Measurements from ENCODE around the gene GPR132. TPM values are rescaled to one million over a fixed set of nuclear protein-coding genes. Genes with fewer than 3 reads are reported as not detected.

Gene GPR132
- total and polyA plus RNA-seq, 5 donors from 2014 or later, result 8.8 to 94.5 (median 17.1) TPM

GRCh38 chr14:105072892-105073719 is 7.9 kb upstream of the GPR132 start:
- peak overlapping the region in 1 of 3 donors; percentile 73 for H3K27ac Mint-ChIP-seq

GRCh38 chr14:105072381-105072861 is 7.2 kb upstream of the GPR132 start:
- no peak overlapping the region for H3K4me3 ChIP-seq (ENCODE audit: low read depth, low read length)
- Mint-ChIP-seq H3K27me3 (peaks cover 5% of the 10 kb centered on the region), H3K4me1 (peaks cover 0 to 71% (median 24%) of the 10 kb centered on the region in 4 donors), H3K36me3 (no peaks in the 10 kb centered on the region), H3K9me3 (no peaks in the 10 kb centered on the region), H3K27ac (peak overlapping the region in 2 of 3 donors; percentile 38 to 85), H3K4me3 (peak overlapping the region in 2 of 4 donors; percentile 43 to 46)
- H3K27me3 ChIP-seq (ENCODE audit: control insufficient read depth, insufficient read depth, low read length), result no peaks in the 10 kb centered on the region
- DNase-seq (no peak), ATAC-seq (ENCODE audit: low read depth in 2 of 2) (no peak)
- no peak overlapping the region for H3K27ac ChIP-seq (ENCODE audit: insufficient read depth, low read length, poor library complexity, severe bottlenecking)
- H3K9me3 ChIP-seq (ENCODE audit: control insufficient read depth in 2 of 2, low read length in 2 of 2), result no peaks in the 10 kb centered on the region
- H3K4me1 ChIP-seq (ENCODE audit: control insufficient read depth, insufficient read depth, low read length, poor library complexity, severe bottlenecking), result peaks cover 50% of the 10 kb centered on the region
- no peaks in the 10 kb centered on the region for H3K36me3 ChIP-seq (ENCODE audit: control insufficient read depth, insufficient read depth, low read length)

More at GRCh38 chr14:105072892-105073719, 7.9 kb upstream of the GPR132 start:
- DNase-seq (no peak), ATAC-seq (ENCODE audit: low read depth in 2 of 2) (no peak)
- Mint-ChIP-seq H3K36me3 (no peaks in the 10 kb centered on the region), H3K4me1 (peaks cover 0 to 72% (median 25%) of the 10 kb centered on the region in 4 donors), H3K4me3 (peak overlapping the region in 1 of 4 donors; percentile 46), H3K9me3 (no peaks in the 10 kb centered on the region), H3K27me3 (peaks cover 5% of the 10 kb centered on the region)
- H3K9me3 ChIP-seq (ENCODE audit: control insufficient read depth in 2 of 2, low read length in 2 of 2), result no peaks in the 10 kb centered on the region
- H3K4me1 ChIP-seq (ENCODE audit: control insufficient read depth, insufficient read depth, low read length, poor library complexity, severe bottlenecking), result peaks cover 47% of the 10 kb centered on the region
- H3K36me3 ChIP-seq (ENCODE audit: control insufficient read depth, insufficient read depth, low read length), result no peaks in the 10 kb centered on the region
- no peak overlapping the region for H3K27ac ChIP-seq (ENCODE audit: insufficient read depth, low read length, poor library complexity, severe bottlenecking)
- H3K27me3 ChIP-seq (ENCODE audit: control insufficient read depth, insufficient read depth, low read length), result no peaks in the 10 kb centered on the region
- no peak overlapping the region for H3K4me3 ChIP-seq (ENCODE audit: low read depth, low read length)

- H3K9me3 Mint-ChIP-seq, result no peaks in the 10 kb centered on the region
- Histone ChIP-seq H3K4me1 (ENCODE audit: control insufficient read depth, insufficient read depth, low read length, poor library complexity, severe bottlenecking) (peaks cover 50% of the 10 kb centered on the region), H3K4me3 (ENCODE audit: low read depth, low read length) (no peak overlapping the region), H3K36me3 (ENCODE audit: control insufficient read depth, insufficient read depth, low read length) (no peaks in the 10 kb centered on the region), H3K27me3 (ENCODE audit: control insufficient read depth, insufficient read depth, low read length) (no peaks in the 10 kb centered on the region), H3K27ac (ENCODE audit: insufficient read depth, low read length, poor library complexity, severe bottlenecking) (no peak overlapping the region), H3K9me3 (ENCODE audit: control insufficient read depth in 2 of 2, low read length in 2 of 2) (no peaks in the 10 kb centered on the region)
- H3K27me3 Mint-ChIP-seq, result peaks cover 5% of the 10 kb centered on the region
- H3K4me3 Mint-ChIP-seq, result peak overlapping the region in 1 of 4 donors; percentile 43
- peaks cover 0 to 71% (median 22%) of the 10 kb centered on the region in 4 donors for H3K4me1 Mint-ChIP-seq
- ATAC-seq (ENCODE audit: low read depth in 2 of 2) (no peak), DNase-seq (no peak)
- H3K27ac Mint-ChIP-seq, result peak overlapping the region in 2 of 3 donors; percentile 54 to 85
- H3K36me3 Mint-ChIP-seq, result no peaks in the 10 kb centered on the region
These were observed 6.7 kb upstream of the GPR132 start for GRCh38 chr14:105071942-105072341.

- ATAC-seq (ENCODE audit: low read depth in 2 of 2) (no peak), DNase-seq (no peak)
- H3K36me3 Mint-ChIP-seq, result no peaks in the 10 kb centered on the region
- no peaks in the 10 kb centered on the region for H3K9me3 Mint-ChIP-seq
- H3K4me1 Mint-ChIP-seq, result peaks cover 0 to 71% (median 22%) of the 10 kb centered on the region in 4 donors
- no peak overlapping the region for H3K4me3 ChIP-seq (ENCODE audit: low read depth, low read length)
- H3K27ac Mint-ChIP-seq, result peak overlapping the region in 2 of 3 donors; percentile 75 to 85
- peak overlapping the region in 2 of 4 donors; percentile 51 to 54 for H3K4me3 Mint-ChIP-seq
- no peaks in the 10 kb centered on the region for H3K36me3 ChIP-seq (ENCODE audit: control insufficient read depth, insufficient read depth, low read length)
- H3K27me3 ChIP-seq (ENCODE audit: control insufficient read depth, insufficient read depth, low read length), result no peaks in the 10 kb centered on the region
- no peak overlapping the region for H3K27ac ChIP-seq (ENCODE audit: insufficient read depth, low read length, poor library complexity, severe bottlenecking)
- no peaks in the 10 kb centered on the region for H3K9me3 ChIP-seq (ENCODE audit: control insufficient read depth in 2 of 2, low read length in 2 of 2)
- H3K27me3 Mint-ChIP-seq, result peaks cover 5% of the 10 kb centered on the region
- peaks cover 50% of the 10 kb centered on the region for H3K4me1 ChIP-seq (ENCODE audit: control insufficient read depth, insufficient read depth, low read length, poor library complexity, severe bottlenecking)
These were observed 6.1 kb upstream of the GPR132 start for GRCh38 chr14:105071326-105071725.

- peak overlapping the region; percentile 67 to 99 (median 89) for H3K27ac Mint-ChIP-seq
- DNase-seq (no peak), ATAC-seq (ENCODE audit: low read depth in 2 of 2) (peak in 1 of 2 donors; percentile 22)
- H3K27me3 Mint-ChIP-seq, result peaks cover 5% of the 10 kb centered on the region
- H3K27me3 ChIP-seq (ENCODE audit: control insufficient read depth, insufficient read depth, low read length), result no peaks in the 10 kb centered on the region
- peaks cover 0 to 73% (median 22%) of the 10 kb centered on the region in 4 donors for H3K4me1 Mint-ChIP-seq
- peak overlapping the region; percentile 66 for H3K27ac ChIP-seq (ENCODE audit: insufficient read depth, low read length, poor library complexity, severe bottlenecking)
- peaks cover 50% of the 10 kb centered on the region for H3K4me1 ChIP-seq (ENCODE audit: control insufficient read depth, insufficient read depth, low read length, poor library complexity, severe bottlenecking)
- no peaks in the 10 kb centered on the region for H3K9me3 ChIP-seq (ENCODE audit: control insufficient read depth in 2 of 2, low read length in 2 of 2)
- H3K36me3 Mint-ChIP-seq, result no peaks in the 10 kb centered on the region
- peak overlapping the region in 1 of 4 donors; percentile 10 for H3K4me3 Mint-ChIP-seq
- no peaks in the 10 kb centered on the region for H3K9me3 Mint-ChIP-seq
- no peak overlapping the region for H3K4me3 ChIP-seq (ENCODE audit: low read depth, low read length)
- H3K36me3 ChIP-seq (ENCODE audit: control insufficient read depth, insufficient read depth, low read length), result no peaks in the 10 kb centered on the region
These were observed 5.5 kb upstream of the GPR132 start for GRCh38 chr14:105070760-105071137.

- Histone ChIP-seq H3K4me1 (ENCODE audit: control insufficient read depth, insufficient read depth, low read length, poor library complexity, severe bottlenecking) (peaks cover 50% of the 10 kb centered on the region), H3K4me3 (ENCODE audit: low read depth, low read length) (no peak overlapping the region), H3K27ac (ENCODE audit: insufficient read depth, low read length, poor library complexity, severe bottlenecking) (peak overlapping the region; percentile 66), H3K9me3 (ENCODE audit: control insufficient read depth in 2 of 2, low read length in 2 of 2) (no peaks in the 10 kb centered on the region), H3K27me3 (ENCODE audit: control insufficient read depth, insufficient read depth, low read length) (no peaks in the 10 kb centered on the region), H3K36me3 (ENCODE audit: control insufficient read depth, insufficient read depth, low read length) (no peaks in the 10 kb centered on the region)
- Mint-ChIP-seq H3K36me3 (no peaks in the 10 kb centered on the region), H3K4me3 (peak overlapping the region; percentile 10 to 100 (median 32)), H3K4me1 (peaks cover 0 to 73% (median 25%) of the 10 kb centered on the region in 4 donors), H3K9me3 (no peaks in the 10 kb centered on the region), H3K27ac (peak overlapping the region; percentile 89 to 99 (median 94)), H3K27me3 (peaks cover 5% of the 10 kb centered on the region)
- ATAC-seq (ENCODE audit: low read depth in 2 of 2), result no peak
- peak in 1 of 3 donors; percentile 39 for DNase-seq
These were observed 4.9 kb upstream of the GPR132 start for GRCh38 chr14:105069871-105070759.

GRCh38 chr14:105069522-105069870 is 4.3 kb upstream of the GPR132 start:
- H3K4me3 ChIP-seq (ENCODE audit: low read depth, low read length), result no peak overlapping the region
- Mint-ChIP-seq H3K9me3 (no peaks in the 10 kb centered on the region), H3K27ac (peak overlapping the region; percentile 89 to 99 (median 94)), H3K36me3 (no peaks in the 10 kb centered on the region), H3K4me3 (peak overlapping the region in 3 of 4 donors; percentile 22 to 100 (median 41)), H3K4me1 (peaks cover 0 to 79% (median 27%) of the 10 kb centered on the region in 4 donors), H3K27me3 (peaks cover 5% of the 10 kb centered on the region)
- H3K27me3 ChIP-seq (ENCODE audit: control insufficient read depth, insufficient read depth, low read length), result no peaks in the 10 kb centered on the region
- no peak for ATAC-seq (ENCODE audit: low read depth in 2 of 2)
- no peaks in the 10 kb centered on the region for H3K9me3 ChIP-seq (ENCODE audit: control insufficient read depth in 2 of 2, low read length in 2 of 2)
- H3K27ac ChIP-seq (ENCODE audit: insufficient read depth, low read length, poor library complexity, severe bottlenecking), result peak overlapping the region; percentile 66
- no peak for DNase-seq
- H3K4me1 ChIP-seq (ENCODE audit: control insufficient read depth, insufficient read depth, low read length, poor library complexity, severe bottlenecking), result peaks cover 53% of the 10 kb centered on the region
- no peaks in the 10 kb centered on the region for H3K36me3 ChIP-seq (ENCODE audit: control insufficient read depth, insufficient read depth, low read length)
